Dendritic cell treated with granulocyte-macrophage colony-stimulating factor and Interleukin-4, amounts not matched to agents 40 ng/mL and 50 ng/mL, for 4 days (primary cell): ENCODE data around the gene FAM151A.

Source experiments
- H3K27ac Mint-ChIP-seq: one replicate; pipeline ENCODE4 v1.8.0; 2022; ENCODE audit warnings: mild to moderate bottlenecking, mixed read lengths
- H3K27me3 Mint-ChIP-seq: one replicate; pipeline ENCODE4 v1.8.0; 2022; ENCODE audit warnings: mild to moderate bottlenecking, mixed read lengths
- H3K36me3 Mint-ChIP-seq: one replicate; pipeline ENCODE4 v1.8.0; 2022; ENCODE audit warnings: low read depth, mixed read lengths
- H3K4me1 Mint-ChIP-seq: one replicate; pipeline ENCODE4 v1.8.0; 2022; ENCODE audit warnings: low read depth, mixed read lengths
- H3K4me3 Mint-ChIP-seq: one replicate; pipeline ENCODE4 v1.8.0; 2022; ENCODE audit warnings: mild to moderate bottlenecking, moderate library complexity, mixed read lengths
- H3K9me3 Mint-ChIP-seq: one replicate; pipeline ENCODE4 v1.8.0; 2022; ENCODE audit warnings: mixed read lengths
- intact Hi-C: fragments of 100-400 bp; cut with micrococcal nuclease; formaldehyde crosslinking; loops from one replicate; pipeline ENCODE4 v1.15.0; 2022

FAM151A gene

GRCh38 chr1:54584575-54584974, 38.8 kb downstream of the FAM151A start:
- intact Hi-C loops, result no loop called here
- H3K9me3 Mint-ChIP-seq, result no peaks in the 10 kb centered on the region
- H3K36me3 Mint-ChIP-seq, result peaks cover 8% of the 10 kb centered on the region
- H3K4me1 Mint-ChIP-seq, result no peaks in the 10 kb centered on the region
- no peak overlapping the region for H3K4me3 Mint-ChIP-seq
- no peaks in the 10 kb centered on the region for H3K27me3 Mint-ChIP-seq
- no peak overlapping the region for H3K27ac Mint-ChIP-seq

GRCh38 chr1:54583871-54584270, 39.5 kb downstream of the FAM151A start:
- no peak overlapping the region for H3K27ac Mint-ChIP-seq
- no peak overlapping the region for H3K4me3 Mint-ChIP-seq
- no peaks in the 10 kb centered on the region for H3K27me3 Mint-ChIP-seq
- intact Hi-C loops, result no loop called here
- H3K9me3 Mint-ChIP-seq, result no peaks in the 10 kb centered on the region
- peaks cover 8% of the 10 kb centered on the region for H3K36me3 Mint-ChIP-seq
- no peaks in the 10 kb centered on the region for H3K4me1 Mint-ChIP-seq

GRCh38 chr1:54583307-54583686, 40.0 kb downstream of the FAM151A start:
- intact Hi-C loops, result no loop called here

GRCh38 chr1:54582566-54583306, 40.6 kb downstream of the FAM151A start:
- H3K27ac Mint-ChIP-seq, result no peak overlapping the region
- intact Hi-C loops, result no loop called here
- H3K4me1 Mint-ChIP-seq, result peaks cover 4% of the 10 kb centered on the region
- no peak overlapping the region for H3K4me3 Mint-ChIP-seq
- H3K36me3 Mint-ChIP-seq, result peaks cover 8% of the 10 kb centered on the region
- no peaks in the 10 kb centered on the region for H3K27me3 Mint-ChIP-seq
- H3K9me3 Mint-ChIP-seq, result no peaks in the 10 kb centered on the region

More at GRCh38 chr1:54583307-54583686, 40.0 kb downstream of the FAM151A start:
- H3K9me3 Mint-ChIP-seq, result no peaks in the 10 kb centered on the region
- peaks cover 8% of the 10 kb centered on the region for H3K36me3 Mint-ChIP-seq
- H3K4me1 Mint-ChIP-seq, result no peaks in the 10 kb centered on the region
- H3K4me3 Mint-ChIP-seq, result no peak overlapping the region
- H3K27me3 Mint-ChIP-seq, result no peaks in the 10 kb centered on the region
- no peak overlapping the region for H3K27ac Mint-ChIP-seq

- H3K4me1 Mint-ChIP-seq, result peaks cover 7% of the 10 kb centered on the region
- H3K36me3 Mint-ChIP-seq, result peaks cover 8% of the 10 kb centered on the region
- no peak overlapping the region for H3K27ac Mint-ChIP-seq
- H3K4me3 Mint-ChIP-seq, result no peak overlapping the region
- intact Hi-C loops, result no loop called here
- H3K9me3 Mint-ChIP-seq, result no peaks in the 10 kb centered on the region
- no peaks in the 10 kb centered on the region for H3K27me3 Mint-ChIP-seq
These were observed 41.7 kb downstream of the FAM151A start for GRCh38 chr1:54581621-54582035.

GRCh38 chr1:54580856-54581550, 42.3 kb downstream of the FAM151A start:
- Mint-ChIP-seq H3K4me3 (no peak overlapping the region), H3K36me3 (peaks cover 8% of the 10 kb centered on the region), H3K4me1 (peaks cover 8% of the 10 kb centered on the region), H3K9me3 (no peaks in the 10 kb centered on the region), H3K27me3 (no peaks in the 10 kb centered on the region), H3K27ac (no peak overlapping the region)
- intact Hi-C loops, result no loop called here

- no peaks in the 10 kb centered on the region for H3K27me3 Mint-ChIP-seq
- H3K9me3 Mint-ChIP-seq, result no peaks in the 10 kb centered on the region
- H3K4me1 Mint-ChIP-seq, result peaks cover 12% of the 10 kb centered on the region
- no peaks in the 10 kb centered on the region for H3K36me3 Mint-ChIP-seq
- H3K27ac Mint-ChIP-seq, result no peak overlapping the region
- H3K4me3 Mint-ChIP-seq, result no peak overlapping the region
- intact Hi-C loops, result no loop called here
These were observed 44.0 kb downstream of the FAM151A start for GRCh38 chr1:54579337-54579781.

GRCh38 chr1:54577612-54578011, 45.7 kb downstream of the FAM151A start:
- H3K4me3 Mint-ChIP-seq, result no peak overlapping the region
- peak overlapping the region; percentile 53 for H3K27ac Mint-ChIP-seq
- no peaks in the 10 kb centered on the region for H3K27me3 Mint-ChIP-seq
- H3K9me3 Mint-ChIP-seq, result no peaks in the 10 kb centered on the region
- intact Hi-C loops, result no loop called here
- no peaks in the 10 kb centered on the region for H3K36me3 Mint-ChIP-seq
- peaks cover 13% of the 10 kb centered on the region for H3K4me1 Mint-ChIP-seq

- no peaks in the 10 kb centered on the region for H3K36me3 Mint-ChIP-seq
- H3K27me3 Mint-ChIP-seq, result no peaks in the 10 kb centered on the region
- H3K9me3 Mint-ChIP-seq, result no peaks in the 10 kb centered on the region
- H3K4me1 Mint-ChIP-seq, result peaks cover 29% of the 10 kb centered on the region
- H3K4me3 Mint-ChIP-seq, result no peak overlapping the region
- H3K27ac Mint-ChIP-seq, result no peak overlapping the region
- intact Hi-C loops, result no loop called here
These were observed 47.6 kb downstream of the FAM151A start for GRCh38 chr1:54575605-54576290.

GRCh38 chr1:54575161-54575560, 48.2 kb downstream of the FAM151A start:
- Mint-ChIP-seq H3K4me1 (peaks cover 29% of the 10 kb centered on the region), H3K4me3 (no peak overlapping the region), H3K27me3 (no peaks in the 10 kb centered on the region), H3K9me3 (no peaks in the 10 kb centered on the region), H3K27ac (no peak overlapping the region), H3K36me3 (no peaks in the 10 kb centered on the region)
- intact Hi-C loops, result no loop called here

GRCh38 chr1:54574158-54574778, 49.1 kb downstream of the FAM151A start:
- no peaks in the 10 kb centered on the region for H3K27me3 Mint-ChIP-seq
- no peaks in the 10 kb centered on the region for H3K9me3 Mint-ChIP-seq
- no peak overlapping the region for H3K4me3 Mint-ChIP-seq
- intact Hi-C loops, result no loop called here
- no peak overlapping the region for H3K27ac Mint-ChIP-seq
- peaks cover 31% of the 10 kb centered on the region for H3K4me1 Mint-ChIP-seq
- no peaks in the 10 kb centered on the region for H3K36me3 Mint-ChIP-seq

- Mint-ChIP-seq H3K27ac (no peak overlapping the region), H3K27me3 (no peaks in the 10 kb centered on the region), H3K9me3 (no peaks in the 10 kb centered on the region), H3K36me3 (no peaks in the 10 kb centered on the region), H3K4me3 (no peak overlapping the region), H3K4me1 (peaks cover 36% of the 10 kb centered on the region)
- intact Hi-C loops, result no loop called here
These were observed 50.8 kb downstream of the FAM151A start for GRCh38 chr1:54572542-54572850.

GRCh38 chr1:54571803-54572541, 51.4 kb downstream of the FAM151A start:
- Mint-ChIP-seq H3K27me3 (no peaks in the 10 kb centered on the region), H3K4me1 (peaks cover 40% of the 10 kb centered on the region), H3K27ac (no peak overlapping the region), H3K4me3 (no peak overlapping the region), H3K36me3 (no peaks in the 10 kb centered on the region), H3K9me3 (no peaks in the 10 kb centered on the region)
- intact Hi-C loops, result no loop called here
